Pulmonary artery endothelial cell (primary cell): ENCODE data around the gene RRP15. TPM values are rescaled to one million over a fixed set of nuclear protein-coding genes. Genes with fewer than 3 reads are reported as not detected.

Source experiments
- DNase-seq: peaks from one replicate; pipeline ENCODE4 v3.0.0-alpha.2; 2011; ENCODE audit warnings: low read depth, low spot score
- total RNA-seq: library from RNA; depleted of rRNA; stranded (reverse); fragments of >200 nt; gene quantifications from 2 replicates; pipeline ENCODE4 v1.2.3, GENCODE V29; 2014

Gene RRP15
- total RNA-seq, 1 donor from 2014 or later: 6.5 TPM

DNA sequence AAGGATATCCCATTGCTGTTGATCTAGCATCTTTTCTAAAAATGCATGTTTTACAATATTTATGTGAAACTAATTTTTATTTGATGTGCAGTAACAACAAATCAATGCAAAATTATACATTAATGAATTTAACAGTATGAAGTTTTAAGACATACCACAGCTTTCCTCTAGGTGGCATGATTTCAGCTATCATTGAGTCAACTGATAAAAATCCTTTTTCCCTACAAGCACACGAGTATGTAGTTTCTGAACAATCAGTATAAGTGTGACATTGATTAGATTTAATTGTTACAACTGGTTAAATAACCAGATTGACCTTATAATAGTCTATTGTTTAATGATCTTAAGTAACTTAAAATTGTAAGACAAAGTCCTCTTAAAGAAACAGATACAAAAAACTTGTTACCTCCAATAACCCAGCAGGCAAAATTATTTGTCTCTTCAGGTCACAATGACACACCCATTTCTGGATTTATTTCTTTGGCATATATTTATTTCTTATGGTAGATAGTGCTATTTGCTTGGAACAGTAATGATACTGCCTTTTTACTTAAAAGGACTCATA, 54.3 kb downstream of the RRP15 start:
- no peak for DNase-seq

DNA sequence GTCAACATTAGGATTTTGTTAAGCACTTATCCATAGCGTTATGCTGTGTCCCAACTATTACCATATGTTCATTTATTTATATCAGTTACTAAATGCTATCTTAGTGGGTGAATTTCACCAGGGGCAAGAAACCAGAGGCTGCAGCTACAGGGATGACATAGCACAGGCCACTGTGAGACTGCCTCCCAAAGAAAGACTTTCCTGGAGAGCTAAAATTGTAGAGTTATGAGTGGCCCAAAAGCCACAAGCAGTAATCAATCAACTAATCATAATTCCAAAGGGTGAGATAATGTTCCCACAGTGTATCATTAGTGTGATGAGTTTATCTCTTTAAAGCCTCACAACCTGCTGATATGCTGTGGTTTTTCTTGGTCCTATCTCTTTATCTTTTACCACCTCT, 56.2 kb downstream of the RRP15 start:
- DNase-seq: no peak

DNA sequence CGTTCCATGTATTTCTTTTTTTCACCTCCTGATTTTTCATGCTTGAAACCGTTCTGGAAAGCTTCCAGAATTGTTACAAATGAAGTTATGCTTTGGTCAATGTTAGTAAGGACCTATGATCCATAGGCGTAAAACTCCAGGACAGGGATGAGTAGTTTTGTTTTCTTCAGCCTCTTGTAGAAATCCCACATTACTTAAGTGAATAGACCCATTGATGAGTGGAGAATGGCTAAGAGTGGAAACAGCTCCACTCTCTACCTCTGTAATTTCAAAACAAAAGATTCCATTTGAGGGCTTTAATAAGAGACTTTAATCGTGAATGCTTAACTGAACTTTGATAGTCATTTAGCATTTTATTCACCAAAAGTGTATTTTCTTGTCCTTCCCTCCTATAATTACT, 57.0 kb downstream of the RRP15 start:
- no peak for DNase-seq

DNA sequence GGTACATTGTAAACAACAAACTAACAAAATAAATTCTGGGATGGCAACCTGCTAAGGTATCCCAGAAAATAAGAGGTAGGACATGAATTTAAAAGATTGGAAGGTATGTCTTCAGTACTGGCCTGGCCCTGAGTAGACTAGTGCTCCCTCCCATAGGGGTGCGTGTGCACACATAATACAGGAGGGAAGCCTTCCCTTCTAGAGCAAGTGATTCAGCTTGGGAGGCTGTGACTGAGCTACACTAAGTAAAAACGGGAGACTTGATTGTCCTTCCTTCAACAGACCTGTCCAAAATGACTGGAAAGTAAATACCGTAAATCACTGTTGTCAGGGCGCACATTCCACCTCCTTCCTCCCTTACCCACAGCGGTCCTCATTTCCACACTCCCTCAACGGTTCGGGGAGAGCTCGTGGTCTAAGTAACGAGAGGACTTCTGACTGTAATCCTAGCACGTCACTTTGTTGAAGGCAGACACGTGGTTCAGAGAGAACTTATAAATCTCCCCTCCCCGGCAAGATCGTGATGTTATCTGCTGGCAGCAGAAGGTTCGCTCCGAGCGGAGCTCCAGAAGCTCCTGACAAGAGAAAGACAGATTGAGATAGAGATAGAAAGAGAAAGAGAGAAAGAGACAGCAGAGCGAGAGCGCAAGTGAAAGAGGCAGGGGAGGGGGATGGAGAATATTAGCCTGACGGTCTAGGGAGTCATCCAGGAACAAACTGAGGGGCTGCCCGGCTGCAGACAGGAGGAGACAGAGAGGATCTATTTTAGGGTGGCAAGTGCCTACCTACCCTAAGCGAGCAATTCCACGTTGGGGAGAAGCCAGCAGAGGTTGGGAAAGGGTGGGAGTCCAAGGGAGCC, 60.0 kb downstream of the RRP15 start, which contains the start of gene TGFB2:
TGFB2 (plus strand) TSS at position 523 of the 859 bp plus-strand sequence. CDS start 1,366 bp downstream, outside the sequence.
- DNase-seq: no peak

DNA sequence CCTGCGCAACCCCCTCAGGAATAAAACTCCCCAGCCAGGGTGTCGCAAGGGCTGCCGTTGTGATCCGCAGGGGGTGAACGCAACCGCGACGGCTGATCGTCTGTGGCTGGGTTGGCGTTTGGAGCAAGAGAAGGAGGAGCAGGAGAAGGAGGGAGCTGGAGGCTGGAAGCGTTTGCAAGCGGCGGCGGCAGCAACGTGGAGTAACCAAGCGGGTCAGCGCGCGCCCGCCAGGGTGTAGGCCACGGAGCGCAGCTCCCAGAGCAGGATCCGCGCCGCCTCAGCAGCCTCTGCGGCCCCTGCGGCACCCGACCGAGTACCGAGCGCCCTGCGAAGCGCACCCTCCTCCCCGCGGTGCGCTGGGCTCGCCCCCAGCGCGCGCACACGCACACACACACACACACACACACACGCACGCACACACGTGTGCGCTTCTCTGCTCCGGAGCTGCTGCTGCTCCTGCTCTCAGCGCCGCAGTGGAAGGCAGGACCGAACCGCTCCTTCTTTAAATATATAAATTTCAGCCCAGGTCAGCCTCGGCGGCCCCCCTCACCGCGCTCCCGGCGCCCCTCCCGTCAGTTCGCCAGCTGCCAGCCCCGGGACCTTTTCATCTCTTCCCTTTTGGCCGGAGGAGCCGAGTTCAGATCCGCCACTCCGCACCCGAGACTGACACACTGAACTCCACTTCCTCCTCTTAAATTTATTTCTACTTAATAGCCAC, 60.7 kb downstream of the RRP15 start:
- DNase-seq: no peak

DNA sequence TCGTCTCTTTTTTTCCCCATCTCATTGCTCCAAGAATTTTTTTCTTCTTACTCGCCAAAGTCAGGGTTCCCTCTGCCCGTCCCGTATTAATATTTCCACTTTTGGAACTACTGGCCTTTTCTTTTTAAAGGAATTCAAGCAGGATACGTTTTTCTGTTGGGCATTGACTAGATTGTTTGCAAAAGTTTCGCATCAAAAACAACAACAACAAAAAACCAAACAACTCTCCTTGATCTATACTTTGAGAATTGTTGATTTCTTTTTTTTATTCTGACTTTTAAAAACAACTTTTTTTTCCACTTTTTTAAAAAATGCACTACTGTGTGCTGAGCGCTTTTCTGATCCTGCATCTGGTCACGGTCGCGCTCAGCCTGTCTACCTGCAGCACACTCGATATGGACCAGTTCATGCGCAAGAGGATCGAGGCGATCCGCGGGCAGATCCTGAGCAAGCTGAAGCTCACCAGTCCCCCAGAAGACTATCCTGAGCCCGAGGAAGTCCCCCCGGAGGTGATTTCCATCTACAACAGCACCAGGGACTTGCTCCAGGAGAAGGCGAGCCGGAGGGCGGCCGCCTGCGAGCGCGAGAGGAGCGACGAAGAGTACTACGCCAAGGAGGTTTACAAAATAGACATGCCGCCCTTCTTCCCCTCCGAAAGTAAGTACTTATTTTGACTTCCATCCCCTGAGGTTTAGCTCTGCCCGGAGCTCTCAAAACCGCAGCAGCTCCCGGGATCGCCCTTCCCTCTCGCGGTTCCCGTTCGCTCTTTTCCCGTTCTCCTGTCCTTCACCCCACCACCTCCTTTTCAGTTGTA, 61.5 kb downstream of the RRP15 start:
- DNase-seq: no peak

DNA sequence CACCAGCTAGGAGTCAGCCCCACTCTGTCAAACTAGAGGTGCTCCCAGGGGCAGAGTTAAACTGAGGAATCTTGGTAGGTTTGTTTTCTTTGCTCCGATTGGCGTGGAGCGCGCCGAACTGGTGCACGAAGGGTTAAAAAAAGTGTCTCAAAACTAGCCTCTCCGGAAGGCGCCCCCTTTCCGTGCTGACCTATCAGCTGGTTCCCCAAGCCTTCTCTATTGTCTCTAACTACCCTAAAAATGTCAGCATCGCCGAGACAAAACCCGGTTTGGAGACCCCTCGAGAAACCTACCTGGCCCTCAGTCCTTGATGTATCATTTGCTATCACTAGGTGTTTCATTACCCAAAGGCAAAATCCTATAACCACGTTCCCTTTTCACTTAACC, 62.2 kb downstream of the RRP15 start:
- DNase-seq: no peak

DNA sequence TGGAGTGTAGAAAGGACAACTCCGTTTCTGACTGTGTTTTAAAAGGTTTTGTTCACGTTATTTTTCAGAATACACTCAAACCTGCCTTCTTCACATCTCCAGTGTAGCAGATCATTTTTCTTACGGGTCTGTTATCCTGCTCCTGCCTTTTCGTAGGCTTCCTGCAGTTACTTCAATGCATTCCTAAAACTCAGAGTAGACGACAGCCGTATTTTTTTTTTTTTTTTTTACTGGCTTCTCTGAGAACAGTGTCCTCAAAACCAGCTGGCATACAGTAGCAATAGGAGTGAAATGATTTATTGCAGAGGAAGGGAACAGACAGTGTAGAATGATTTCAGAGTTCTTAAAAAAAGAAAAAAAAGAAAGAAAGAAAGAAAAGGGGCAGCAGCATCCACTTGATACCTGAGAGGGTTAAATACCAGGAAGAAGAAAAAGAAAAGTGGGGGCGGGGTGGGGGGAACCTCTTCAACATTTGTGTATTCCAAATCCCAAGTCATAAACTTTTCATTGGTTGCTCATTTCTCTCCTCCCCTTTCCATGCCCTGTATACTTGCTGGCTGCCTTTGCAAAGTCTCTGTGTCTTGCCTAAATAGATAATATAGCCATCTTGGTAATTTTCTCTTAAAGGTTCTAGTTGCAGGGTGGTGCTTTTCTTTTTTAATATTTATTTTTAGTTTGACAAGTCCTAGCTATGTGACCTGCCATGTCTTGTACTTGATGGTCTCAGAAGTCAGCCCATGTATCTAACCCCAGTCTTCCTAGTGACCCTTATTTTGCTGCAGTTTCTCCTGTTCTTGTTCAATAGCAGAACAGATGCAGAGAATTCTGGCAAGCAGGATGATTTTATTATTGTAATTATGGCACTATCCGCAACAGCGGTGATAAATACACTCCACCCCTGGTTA, 62.9 kb downstream of the RRP15 start:
- no peak for DNase-seq

DNA sequence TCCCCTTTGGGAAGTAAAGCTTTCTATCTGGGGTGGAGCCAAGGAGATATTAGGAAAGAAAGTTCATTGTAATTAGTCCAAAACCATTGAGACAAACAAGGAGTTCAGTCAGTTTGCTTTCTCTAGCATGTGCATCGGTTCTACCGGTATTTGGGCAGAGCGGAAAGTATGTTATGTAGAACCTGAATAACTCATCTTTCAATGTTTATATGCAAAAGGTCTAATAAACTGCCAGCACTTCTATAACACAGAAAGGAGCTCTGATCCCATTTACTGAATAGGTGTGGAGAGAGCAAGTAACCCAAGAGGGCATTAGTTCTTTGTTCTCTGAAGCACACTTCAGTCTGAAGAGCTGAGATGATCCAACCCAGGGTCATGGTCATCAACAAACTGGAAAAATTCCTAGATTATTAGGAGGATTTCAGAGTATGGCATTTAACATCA, 63.6 kb downstream of the RRP15 start:
- no peak for DNase-seq

DNA sequence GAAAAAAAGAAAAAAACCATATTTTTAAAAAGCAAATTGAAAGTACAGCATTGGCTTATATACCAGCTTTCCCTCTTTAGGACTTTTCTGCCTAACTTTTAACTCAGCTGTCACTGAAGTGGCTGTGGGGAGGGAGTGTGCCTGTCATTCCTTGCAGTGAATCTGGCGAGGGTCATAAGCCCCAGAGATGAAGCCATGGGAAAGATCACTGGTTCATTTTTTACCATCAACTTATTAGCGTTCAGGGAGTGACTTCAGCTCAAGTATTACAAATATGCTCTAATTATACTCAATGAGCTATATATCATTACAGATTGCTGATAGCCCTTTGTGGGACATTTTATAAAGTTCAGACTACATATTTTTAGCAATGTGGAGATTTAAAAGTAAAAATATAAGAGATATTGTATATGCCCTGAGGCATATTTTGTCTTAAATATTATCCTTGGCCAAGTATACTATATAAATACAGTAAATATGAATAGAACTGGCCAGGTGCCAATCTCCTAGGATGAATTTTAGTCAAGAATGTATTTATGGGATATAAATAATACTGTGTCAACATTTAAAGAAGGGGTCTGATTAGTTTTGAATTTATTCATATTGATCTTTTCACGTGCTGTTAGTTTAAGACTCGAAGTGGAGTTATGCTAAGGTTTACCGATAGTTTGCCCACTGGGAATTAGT, 64.4 kb downstream of the RRP15 start:
- DNase-seq: no peak

DNA sequence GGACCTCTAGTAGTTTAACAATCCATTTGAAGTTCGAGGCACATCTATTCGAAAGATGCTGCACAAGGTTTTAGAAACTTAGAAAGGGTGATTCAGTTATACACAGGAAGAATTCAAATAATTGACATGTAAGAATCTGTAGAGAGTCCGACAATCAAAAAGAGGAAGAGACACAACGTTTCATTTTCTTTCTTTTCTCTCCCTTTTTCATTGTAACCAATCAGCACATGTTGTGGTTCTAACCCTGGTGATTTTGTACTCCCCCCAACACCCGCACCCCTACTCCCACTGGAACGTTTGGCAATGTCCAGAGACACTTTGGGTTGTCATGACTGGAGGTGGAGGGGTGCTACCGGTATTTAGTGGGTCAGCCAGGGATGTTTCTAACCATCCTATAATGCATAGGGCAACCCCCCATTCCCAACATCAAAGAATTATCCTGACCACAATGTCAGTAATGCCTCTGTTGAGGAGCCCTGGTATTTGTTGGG, 65.0 kb downstream of the RRP15 start:
- DNase-seq: no peak

DNA sequence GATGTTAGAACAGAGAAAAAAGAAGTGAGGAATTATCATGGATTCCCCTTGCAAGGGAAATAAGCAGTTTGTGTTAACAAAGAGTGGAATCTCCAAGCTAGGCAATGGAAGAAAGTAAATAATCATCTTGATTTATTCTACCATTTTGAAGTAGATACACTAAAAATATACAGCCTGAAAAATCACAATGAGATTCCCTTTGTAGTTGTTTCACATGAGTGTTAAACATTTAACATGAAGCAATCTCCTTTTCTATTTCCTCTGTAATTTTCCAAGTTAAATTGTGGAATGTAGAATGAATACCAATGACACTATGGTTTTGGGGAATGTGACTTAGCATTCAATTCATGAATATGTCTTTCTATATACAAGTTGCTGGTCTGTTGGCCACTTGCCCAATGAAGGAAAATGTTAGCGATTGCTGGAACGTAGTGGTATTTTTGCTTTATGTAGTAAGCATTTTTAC, 65.7 kb downstream of the RRP15 start:
- no peak for DNase-seq

DNA sequence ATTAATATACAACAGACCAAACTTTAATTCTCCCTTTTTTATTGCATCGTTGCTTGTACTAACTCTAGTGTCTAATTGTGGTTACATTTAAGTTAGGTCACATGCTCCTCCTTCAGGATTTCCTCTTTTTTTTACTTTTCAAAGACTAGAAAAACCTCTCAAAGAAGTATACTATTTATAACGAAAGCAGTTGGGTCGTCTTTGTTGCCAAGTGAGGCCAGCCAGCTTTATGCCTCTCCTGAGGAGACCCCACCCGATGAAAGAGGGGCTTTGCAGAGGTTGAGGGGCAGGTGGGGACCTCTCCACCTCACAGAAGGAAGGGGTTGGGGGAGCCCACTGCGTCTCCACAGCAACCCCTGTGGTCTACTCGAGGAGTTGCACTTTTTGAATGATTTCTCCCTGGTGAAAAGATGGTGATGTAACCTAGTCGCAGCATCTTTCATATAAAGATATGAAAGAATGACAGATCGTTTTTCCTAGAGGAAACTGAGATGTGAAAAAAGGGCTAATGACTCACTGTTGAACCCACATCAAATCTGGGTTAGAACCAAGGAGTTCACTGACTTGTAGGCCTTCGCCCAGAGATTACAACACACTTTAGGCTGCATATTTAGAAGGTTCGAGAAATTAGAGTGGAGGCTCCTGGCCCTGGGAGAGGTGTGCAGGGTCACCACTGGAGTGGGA, 66.4 kb downstream of the RRP15 start:
- no peak for DNase-seq

DNA sequence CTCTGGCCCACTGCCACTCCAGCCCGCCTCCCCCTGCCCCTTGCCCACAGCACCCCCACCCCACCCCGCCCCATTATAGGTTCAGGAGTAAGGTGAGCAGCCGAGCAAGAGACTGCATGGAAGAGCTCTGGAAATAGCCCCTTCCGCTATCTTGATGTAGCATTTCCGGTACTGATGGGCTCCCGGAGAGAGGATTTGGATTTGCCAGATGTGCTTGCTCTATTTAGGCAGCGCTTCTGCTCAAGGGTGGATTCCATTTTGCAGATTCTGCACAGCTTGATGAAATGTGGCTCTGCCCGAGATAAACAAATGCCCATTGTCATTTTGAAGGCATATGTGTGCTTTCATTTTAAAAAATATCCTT, 67.0 kb downstream of the RRP15 start:
- DNase-seq: no peak

DNA sequence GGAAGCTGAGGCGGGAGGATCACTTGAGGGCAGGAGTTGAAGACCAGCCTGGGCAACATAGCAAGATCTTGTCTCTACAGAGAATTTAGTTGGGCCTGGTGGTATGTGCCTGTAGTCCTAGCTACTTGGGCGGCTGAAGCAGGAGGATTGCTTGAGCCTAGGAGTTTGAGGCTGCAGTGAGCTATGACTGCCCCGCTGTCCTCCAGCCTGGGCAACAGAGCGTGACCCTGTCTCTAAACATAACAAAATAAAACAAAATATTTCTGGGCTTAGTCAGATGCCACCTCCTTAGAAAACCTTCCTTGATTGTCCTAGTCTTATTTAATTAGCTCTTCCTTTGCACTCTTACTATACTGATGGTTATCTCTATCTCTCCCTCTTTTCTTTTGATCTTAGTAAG, 68.6 kb downstream of the RRP15 start:
- no peak for DNase-seq

DNA sequence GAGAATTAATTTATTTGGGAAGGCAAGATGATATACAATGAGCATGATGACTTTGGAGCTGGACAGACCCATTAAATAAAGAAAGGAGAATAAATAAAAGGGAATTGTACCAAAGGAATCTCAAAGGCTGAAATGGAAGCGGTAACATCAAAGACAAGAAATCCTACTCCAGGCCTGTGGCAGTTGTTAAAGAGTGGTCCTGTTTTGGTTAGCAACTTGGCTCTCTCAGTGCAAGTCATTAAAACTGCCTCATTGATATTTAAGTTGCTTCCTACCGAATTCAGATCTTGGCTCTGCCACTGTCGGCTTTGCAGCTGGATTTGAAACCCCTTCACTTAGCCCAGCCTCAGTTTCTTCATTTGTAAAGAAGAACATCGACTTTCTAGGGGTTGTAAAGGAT, 70.2 kb downstream of the RRP15 start:
- DNase-seq: no peak

DNA sequence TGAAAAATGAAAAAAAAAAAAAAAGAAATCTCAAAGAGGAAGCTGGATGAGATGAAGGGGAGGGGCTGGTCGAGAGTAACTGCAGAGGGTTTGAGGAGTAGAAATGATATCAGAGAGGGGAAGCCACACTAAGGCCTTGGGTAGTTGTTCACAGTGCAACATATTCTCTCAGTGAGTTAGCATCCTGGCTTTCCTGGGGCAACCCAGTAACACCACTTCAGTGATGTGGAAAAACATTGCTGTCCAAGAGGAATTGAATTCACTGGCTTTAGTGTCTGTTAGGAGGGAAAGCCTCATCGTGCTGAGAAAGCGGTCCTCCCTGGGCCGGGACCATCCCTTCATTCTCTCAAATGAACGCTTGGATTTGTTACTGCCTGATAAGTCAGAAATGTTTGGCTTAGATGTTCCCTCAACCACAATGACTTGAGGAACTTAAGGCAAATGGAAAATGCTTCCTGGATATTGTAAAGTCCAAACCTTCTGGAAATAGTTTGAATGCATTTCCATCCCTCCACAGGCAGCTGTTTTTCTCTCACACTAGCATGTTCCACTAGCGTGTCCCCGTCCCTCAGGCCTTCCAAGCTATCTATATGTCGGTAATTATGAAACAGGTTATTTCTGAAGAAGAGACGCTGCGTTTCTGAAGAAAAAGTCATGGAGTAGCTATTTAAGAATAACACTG, 72.3 kb downstream of the RRP15 start:
- DNase-seq: no peak

DNA sequence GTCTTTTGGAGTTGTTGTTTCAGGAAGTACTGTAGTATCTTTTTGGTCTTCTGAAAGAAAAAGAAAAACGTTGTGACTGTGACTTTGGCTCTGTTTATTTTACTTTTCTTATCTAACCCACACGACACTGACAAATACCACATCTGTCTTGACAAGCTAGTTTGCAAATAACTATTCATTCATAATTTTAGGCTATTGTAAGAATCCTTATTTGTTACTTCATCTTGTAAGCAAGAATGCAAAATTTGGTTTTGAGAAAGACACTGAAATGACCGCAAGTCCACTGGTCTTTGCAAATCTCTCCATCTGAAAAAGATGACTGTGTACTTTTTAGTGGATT, 72.8 kb downstream of the RRP15 start:
- DNase-seq: no peak
